Measurements from ENCODE around the gene MSI2.

GRCh38 chr17:57269598-57270255 lies 13.4 kb downstream of the MSI2 start:
- TF ChIP-seq, protein P1, sequence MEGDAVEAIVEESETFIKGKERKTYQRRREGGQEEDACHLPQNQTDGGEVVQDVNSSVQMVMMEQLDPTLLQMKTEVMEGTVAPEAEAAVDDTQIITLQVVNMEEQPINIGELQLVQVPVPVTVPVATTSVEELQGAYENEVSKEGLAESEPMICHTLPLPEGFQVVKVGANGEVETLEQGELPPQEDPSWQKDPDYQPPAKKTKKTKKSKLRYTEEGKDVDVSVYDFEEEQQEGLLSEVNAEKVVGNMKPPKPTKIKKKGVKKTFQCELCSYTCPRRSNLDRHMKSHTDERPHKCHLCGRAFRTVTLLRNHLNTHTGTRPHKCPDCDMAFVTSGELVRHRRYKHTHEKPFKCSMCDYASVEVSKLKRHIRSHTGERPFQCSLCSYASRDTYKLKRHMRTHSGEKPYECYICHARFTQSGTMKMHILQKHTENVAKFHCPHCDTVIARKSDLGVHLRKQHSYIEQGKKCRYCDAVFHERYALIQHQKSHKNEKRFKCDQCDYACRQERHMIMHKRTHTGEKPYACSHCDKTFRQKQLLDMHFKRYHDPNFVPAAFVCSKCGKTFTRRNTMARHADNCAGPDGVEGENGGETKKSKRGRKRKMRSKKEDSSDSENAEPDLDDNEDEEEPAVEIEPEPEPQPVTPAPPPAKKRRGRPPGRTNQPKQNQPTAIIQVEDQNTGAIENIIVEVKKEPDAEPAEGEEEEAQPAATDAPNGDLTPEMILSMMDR (IDR thresholded peaks at IDR 0.05): no peak
- TF ChIP-seq EP300 (IDR thresholded peaks at IDR 0.05) (no peak), POLR2A (IDR thresholded peaks at IDR 0.05) (no peak), POLR2AphosphoS5 (IDR thresholded peaks at IDR 0.05) (no peak)

All from sigmoid colon (tissue), 4 donors.